B cell (primary cell): ENCODE results near the gene VPS9D1. TPM values are rescaled to one million over a fixed set of nuclear protein-coding genes. Genes with fewer than 3 reads are reported as not detected.
"Not testable (repeated sequence)": the region's sequence is repeated elsewhere in the genome, so short reads cannot be mapped to it uniquely, and the experiment has no call there.

ENCODE experiments used
- ATAC-seq: fragments of 200-7000 bp; cut with Tn5 transposase; one replicate; pipeline ENCODE4 v1.10.0; 2021; ENCODE audit warnings: low read depth, mild to moderate bottlenecking, moderate number of reproducible peaks, moderate library complexity
- CTCF ChIA-PET: fragments of 350-600 bp; sonication (Branson Sonifier 250); formaldehyde crosslinking; loops from one replicate; lab custom pipeline; 2021; ENCODE audit warnings: antibody characterized with exemption, inconsistent platforms; lab: Charles Lee
- POLR2A ChIA-PET: fragments of 350-600 bp; sonication (Branson Sonifier 250); formaldehyde crosslinking; loops from one replicate; lab custom pipeline; 2021; ENCODE audit warnings: antibody characterized with exemption; lab: Charles Lee
- DNase-seq: peaks from one replicate; pipeline ENCODE4 v3.0.0; 2013
- H2AFZ ChIP-seq: 2 replicates; pipeline ENCODE4 v1.6.1; 2012; ENCODE audit warnings: mild to moderate bottlenecking, low read depth, low read length; ENCODE audit not compliant: insufficient read depth, poor library complexity, severe bottlenecking
- H3K27ac ChIP-seq, 2 donors: 1 replicate in 1 of 2; 2 replicates in 1 of 2; pipeline ENCODE4 v1.5.1; 2012 to 2013; ENCODE audit warnings: low read length in 2 of 2, mild to moderate bottlenecking in 2 of 2, moderate library complexity in 1 of 2
- H3K27me3 ChIP-seq, 4 experiments: fragments of 200-600 bp in 1 of 4; sonication (generic) in 1 of 4; replicated peaks in 1 of 4; 1 replicate in 2 of 4; 2 replicates in 2 of 4; pipeline versions ENCODE4 v1.6.1 to v1.7.0; 2013 to 2016; ENCODE audit warnings: low read length in 3 of 4, mild to moderate bottlenecking in 2 of 4, mixed read lengths in 1 of 4, moderate library complexity in 1 of 4; ENCODE audit not compliant: insufficient read depth in 4 of 4, control insufficient read depth in 3 of 4; ENCODE audit errors: control extremely low read depth in 1 of 4
- H3K36me3 ChIP-seq, 2 experiments: replicated peaks in 1 of 2; 1 replicate in 1 of 2; 2 replicates in 1 of 2; pipeline versions ENCODE4 v1.6.1 to v1.7.1; 2013; ENCODE audit warnings: low read length in 1 of 2; ENCODE audit not compliant: insufficient read depth in 2 of 2, control insufficient read depth in 1 of 2; ENCODE audit errors: control extremely low read depth in 1 of 2, extremely low read depth in 1 of 2
- H3K4me1 ChIP-seq, 2 donors: fragments of 200-600 bp in 1 of 2; sonication (generic) in 1 of 2; 1 replicate in 1 of 2; 2 replicates in 1 of 2; pipeline versions ENCODE4 v1.5.1 to v1.6.1; 2013 to 2017; ENCODE audit warnings: low read length in 2 of 2; ENCODE audit not compliant: control insufficient read depth in 2 of 2, insufficient read depth in 2 of 2
- H3K4me2 ChIP-seq: replicated peaks from 2 replicates; pipeline ENCODE3; 2012; ENCODE audit warnings: mild to moderate bottlenecking, low read depth, low read length; ENCODE audit not compliant: poor library complexity, severe bottlenecking
- H3K4me3 ChIP-seq, 5 experiments: fragments of 200-600 bp in 1 of 5; sonication (generic) in 1 of 5; 1 replicate in 3 of 5; 2 replicates in 2 of 5; pipeline versions ENCODE4 v1.5.1 to v1.7.0; 2011 to 2016; ENCODE audit warnings: low read length in 4 of 5, mild to moderate bottlenecking in 4 of 5, low read depth in 2 of 5, control low read depth in 1 of 5, moderate library complexity in 1 of 5; ENCODE audit not compliant: insufficient read depth in 1 of 5; ENCODE audit errors: control extremely low read depth in 1 of 5, extremely low read depth in 1 of 5
- H3K79me2 ChIP-seq: fragments of 200-600 bp; sonication (generic); one replicate; pipeline ENCODE4 v1.6.0; 2016; ENCODE audit warnings: low read length; ENCODE audit not compliant: control insufficient read depth, insufficient read depth
- H3K9ac ChIP-seq: fragments of 200-600 bp; sonication (generic); 2 replicates; pipeline ENCODE4 v1.6.1; 2017; ENCODE audit warnings: mild to moderate bottlenecking, low read length, moderate library complexity
- H3K9me3 ChIP-seq, 3 donors: one replicate each; pipeline versions ENCODE4 v1.6.1 to v1.7.1; 2013; ENCODE audit warnings: low read length in 2 of 3; ENCODE audit not compliant: control insufficient read depth in 2 of 3, insufficient read depth in 1 of 3; ENCODE audit errors: control extremely low read depth in 1 of 3
- H4K20me1 ChIP-seq: 2 replicates; pipeline ENCODE4 v1.6.0; 2012; ENCODE audit warnings: mild to moderate bottlenecking, low read length; ENCODE audit not compliant: insufficient read depth, control insufficient read depth, poor library complexity, severe bottlenecking
- H3K27ac Mint-ChIP-seq: one replicate; pipeline ENCODE4 v1.8.0; 2021; ENCODE audit warnings: mixed read lengths
- H3K27me3 Mint-ChIP-seq: one replicate; pipeline ENCODE4 v1.8.0; 2021; ENCODE audit warnings: mixed read lengths
- H3K4me1 Mint-ChIP-seq: one replicate; pipeline ENCODE4 v1.8.0; 2021; ENCODE audit warnings: mixed read lengths
- H3K4me3 Mint-ChIP-seq: one replicate; pipeline ENCODE4 v1.8.0; 2021; ENCODE audit warnings: mixed read lengths
- H3K9me3 Mint-ChIP-seq: one replicate; pipeline ENCODE4 v1.8.0; 2022; ENCODE audit warnings: mixed read lengths; ENCODE audit not compliant: insufficient read depth
- CTCF ChIP-seq: fragments of 200-600 bp; IDR thresholded peaks from one replicate; pipeline ENCODE4 v1.8.0; 2022; ENCODE audit warnings: antibody characterized with exemption, mild to moderate bottlenecking
- EZH2 ChIP-seq: IDR thresholded peaks from 2 replicates; pipeline ENCODE4 v1.6.1; 2012; ENCODE audit warnings: borderline replicate concordance, low read depth, mild to moderate bottlenecking, moderate library complexity, low read length; ENCODE audit not compliant: insufficient read depth, poor library complexity, severe bottlenecking
- WGBS: methylation state at CpG from one replicate; pipeline ENCODE4 v1.1.5; 2013; ENCODE audit warnings: missing lambda C conversion rate; ENCODE audit not compliant: insufficient coverage; 5-methylcytosine and 5-hydroxymethylcytosine counted together
- intact Hi-C: fragments of 100-400 bp; cut with micrococcal nuclease; formaldehyde crosslinking; loops from one replicate; pipeline ENCODE4 v1.10.0; 2022
- polyA plus RNA-seq: library from polyadenylated mRNA; depleted of rRNA; stranded (reverse); fragments of >200 nt; gene quantifications from 2 replicates; pipeline ENCODE4 v1.2.3, GENCODE V29; 2012
- total RNA-seq, 2 donors: library from RNA; stranded (reverse); fragments of 120-200 nt in 1 of 2; gene quantifications; 1 replicate in 1 of 2; 2 replicates in 1 of 2; pipeline versions ENCODE4 v1.2.3 to v1.2.4, GENCODE V29; 2013 to 2022

VPS9D1 gene
- total and polyA plus RNA-seq, 2 donors (not counting 1 experiment from before 2014, with no cell fraction given): 14.6 to 24.0 TPM

GRCh38 chr16:89664238-89664637 is 56.5 kb downstream of the VPS9D1 start:
- ATAC-seq, H3K4me3 Mint-ChIP-seq, intact Hi-C loops, H3K4me3 ChIP-seq, H3K9ac ChIP-seq, H4K20me1 ChIP-seq, H3K79me2 ChIP-seq, H3K27ac ChIP-seq, H3K4me1 ChIP-seq, H3K4me1 Mint-ChIP-seq, H3K27ac Mint-ChIP-seq, H3K27me3 ChIP-seq, DNase-seq, H3K36me3 ChIP-seq, H3K27me3 Mint-ChIP-seq, H3K9me3 Mint-ChIP-seq, POLR2A ChIA-PET, H2AFZ ChIP-seq, H3K4me2 ChIP-seq, H3K9me3 ChIP-seq, CTCF ChIA-PET: not testable (repeated sequence)
- WGBS: 94% methylated on average over 7 of the region's 11 CpGs

- TF ChIP-seq CTCF (no peak), EZH2 (no peak)
Observed at GRCh38 chr16:89661215-89661614, 59.5 kb downstream of the VPS9D1 start.

More at GRCh38 chr16:89661215-89661614, 59.5 kb downstream of the VPS9D1 start:
- Histone ChIP-seq H3K9ac (no peak overlapping the region), H3K4me2 (no peak overlapping the region), H3K9me3 (no peaks in the 10 kb centered on the region), H3K4me3 (no peak overlapping the region), H3K79me2 (peaks cover 24% of the 10 kb centered on the region), H3K4me1 (peaks cover 14 to 19% of the 10 kb centered on the region in 2 donors), H3K27ac (no peak overlapping the region), H4K20me1 (peaks cover 10% of the 10 kb centered on the region), H3K27me3 (no peaks in the 10 kb centered on the region), H3K36me3 (no peaks in the 10 kb centered on the region), H2AFZ (no peak overlapping the region)
- H3K4me1 Mint-ChIP-seq: peaks cover 15% of the 10 kb centered on the region
- 98% methylated on average over 7 of the region's 9 CpGs for WGBS
- DNase-seq: no peak
- no peak overlapping the region for H3K27ac Mint-ChIP-seq
- CTCF ChIA-PET: no interaction called here
- H3K4me3 Mint-ChIP-seq: no peak overlapping the region
- H3K27me3 Mint-ChIP-seq: no peaks in the 10 kb centered on the region
- POLR2A ChIA-PET: no interaction called here
- no peak for ATAC-seq
- intact Hi-C loops: no loop called here
- H3K9me3 Mint-ChIP-seq: no peaks in the 10 kb centered on the region
